ENCODE results near the gene PTPRB. TPM values are rescaled to one million over a fixed set of nuclear protein-coding genes. Genes with fewer than 3 reads are reported as not detected.

Gene PTPRB
- total and polyA plus RNA-seq, 11 donors: 17.0 to 41.5 (median 34.2) TPM

DNA sequence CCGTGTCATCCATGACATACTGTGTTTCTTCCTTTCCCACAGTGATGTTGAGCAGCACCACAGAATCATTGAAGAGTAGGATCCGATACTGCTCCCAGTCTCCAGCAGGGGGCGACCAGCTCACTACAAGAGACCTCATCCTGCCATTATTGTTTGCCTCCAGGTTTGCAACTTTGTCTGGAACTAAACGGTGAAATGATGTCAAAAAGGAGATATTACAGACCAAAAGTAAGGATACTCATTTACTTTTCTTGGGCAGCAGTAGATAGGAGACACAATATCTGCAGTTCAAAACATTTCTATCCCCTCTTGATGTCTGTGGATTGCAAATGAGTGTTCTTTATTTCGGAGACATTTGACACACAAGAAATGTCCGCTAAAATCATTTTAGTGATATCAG is 47.2 kb downstream of the PTPRB start:
- Histone ChIP-seq H3K9me3 (peaks cover 0 to 5% (median 0%) of the 10 kb centered on the region in 12 donors), H3K4me3 (no peak overlapping the region), H3K27ac (no peak overlapping the region), H3K4me1 (peaks cover 0 to 15% (median 0%) of the 10 kb centered on the region in 12 donors), H3K36me3 (peaks cover 0 to 73% (median 7%) of the 10 kb centered on the region in 9 donors), H3K27me3 (no peaks in the 10 kb centered on the region)
- ATAC-seq (peak; percentile 64 to 82 (median 76)), DNase-seq (peak; percentile 63 to 77 (median 66))
- TF ChIP-seq, protein P1, sequence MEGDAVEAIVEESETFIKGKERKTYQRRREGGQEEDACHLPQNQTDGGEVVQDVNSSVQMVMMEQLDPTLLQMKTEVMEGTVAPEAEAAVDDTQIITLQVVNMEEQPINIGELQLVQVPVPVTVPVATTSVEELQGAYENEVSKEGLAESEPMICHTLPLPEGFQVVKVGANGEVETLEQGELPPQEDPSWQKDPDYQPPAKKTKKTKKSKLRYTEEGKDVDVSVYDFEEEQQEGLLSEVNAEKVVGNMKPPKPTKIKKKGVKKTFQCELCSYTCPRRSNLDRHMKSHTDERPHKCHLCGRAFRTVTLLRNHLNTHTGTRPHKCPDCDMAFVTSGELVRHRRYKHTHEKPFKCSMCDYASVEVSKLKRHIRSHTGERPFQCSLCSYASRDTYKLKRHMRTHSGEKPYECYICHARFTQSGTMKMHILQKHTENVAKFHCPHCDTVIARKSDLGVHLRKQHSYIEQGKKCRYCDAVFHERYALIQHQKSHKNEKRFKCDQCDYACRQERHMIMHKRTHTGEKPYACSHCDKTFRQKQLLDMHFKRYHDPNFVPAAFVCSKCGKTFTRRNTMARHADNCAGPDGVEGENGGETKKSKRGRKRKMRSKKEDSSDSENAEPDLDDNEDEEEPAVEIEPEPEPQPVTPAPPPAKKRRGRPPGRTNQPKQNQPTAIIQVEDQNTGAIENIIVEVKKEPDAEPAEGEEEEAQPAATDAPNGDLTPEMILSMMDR (IDR thresholded peaks at IDR 0.05): peak; percentile 71 to 93 (median 82)
- no peak for TF ChIP-seq POLR2A (IDR thresholded peaks at IDR 0.05)
- WGBS, 4 donors: 32 to 33% (median 33%) methylated on average over 6 of the region's 6 CpGs
- intact Hi-C loops (cut with DNase I): loop anchor here in 8 of 10 donors (2.0 to 10.0 kb wide), 4 partner anchors 55 to 132 kb away; no protein-coding TSS in a partner anchor

DNA sequence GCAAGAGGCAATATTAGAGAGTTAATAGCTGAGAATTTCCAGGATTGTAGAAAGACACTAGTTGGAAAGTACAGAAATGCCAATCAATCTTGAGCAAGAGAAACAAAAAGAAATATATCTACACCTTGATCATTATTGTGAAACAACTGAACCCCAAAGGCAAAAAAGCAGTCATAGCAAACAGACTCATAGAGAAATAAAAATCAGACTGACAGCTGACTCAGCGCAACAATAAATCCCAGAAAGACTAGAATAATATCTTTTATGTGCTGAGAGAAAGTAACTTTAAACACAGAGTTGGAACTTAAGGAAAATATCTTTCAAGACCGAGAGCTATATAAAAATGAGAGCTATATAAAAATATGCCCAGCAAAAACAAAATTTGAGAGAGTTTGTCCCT is 52.9 kb downstream of the PTPRB start:
- Histone ChIP-seq H3K4me3 (no peak overlapping the region), H3K27ac (no peak overlapping the region), H3K4me1 (no peaks in the 10 kb centered on the region), H3K36me3 (peaks cover 0 to 83% (median 8%) of the 10 kb centered on the region in 9 donors), H3K27me3 (no peaks in the 10 kb centered on the region), H3K9me3 (peaks cover 0 to 18% (median 0%) of the 10 kb centered on the region in 12 donors)
- TF ChIP-seq, protein P1 (IDR thresholded peaks at IDR 0.05): no peak
- TF ChIP-seq POLR2A (IDR thresholded peaks at IDR 0.05): no peak
- 93 to 96% (median 95%) methylated on average over 2 of the region's 2 CpGs for WGBS, 4 donors
- DNase-seq (no peak), ATAC-seq (no peak)
- intact Hi-C loops (cut with DNase I): loop anchor here in 1 of 10 donors (2.0 kb wide), 1 partner anchor 134 kb away; no protein-coding TSS in a partner anchor

DNA sequence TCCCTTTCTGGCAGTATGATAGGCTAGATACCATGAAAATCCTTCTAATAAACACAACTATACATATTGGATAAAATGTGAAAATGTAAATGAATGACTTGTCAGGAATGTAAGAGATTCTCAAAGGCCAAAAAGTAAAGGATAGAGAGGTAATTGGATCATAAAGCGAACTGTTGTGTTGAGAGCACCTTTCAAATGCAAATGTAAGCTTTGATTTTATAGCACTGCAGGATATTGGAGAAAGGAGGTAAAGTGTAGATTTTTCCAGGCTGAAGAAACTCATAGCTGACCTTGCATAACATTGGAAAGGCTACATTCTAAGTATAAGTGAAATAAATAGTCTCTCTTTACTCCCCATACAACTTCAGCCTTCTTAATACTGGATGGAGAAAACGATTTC is 54.0 kb downstream of the PTPRB start:
- no peak for TF ChIP-seq POLR2A (IDR thresholded peaks at IDR 0.05)
- TF ChIP-seq, protein P1 (IDR thresholded peaks at IDR 0.05): no peak
- 85 to 92% (median 90%) methylated on average over 2 of the region's 2 CpGs for WGBS, 4 donors
- ATAC-seq: no peak
- Histone ChIP-seq H3K27ac (no peak overlapping the region), H3K4me1 (no peaks in the 10 kb centered on the region), H3K27me3 (no peaks in the 10 kb centered on the region), H3K4me3 (no peak overlapping the region), H3K36me3 (peaks cover 0 to 82% (median 8%) of the 10 kb centered on the region in 9 donors), H3K9me3 (peaks cover 0 to 18% (median 0%) of the 10 kb centered on the region in 12 donors)
- intact Hi-C loops (cut with DNase I): no loop called here
- no peak for DNase-seq

DNA sequence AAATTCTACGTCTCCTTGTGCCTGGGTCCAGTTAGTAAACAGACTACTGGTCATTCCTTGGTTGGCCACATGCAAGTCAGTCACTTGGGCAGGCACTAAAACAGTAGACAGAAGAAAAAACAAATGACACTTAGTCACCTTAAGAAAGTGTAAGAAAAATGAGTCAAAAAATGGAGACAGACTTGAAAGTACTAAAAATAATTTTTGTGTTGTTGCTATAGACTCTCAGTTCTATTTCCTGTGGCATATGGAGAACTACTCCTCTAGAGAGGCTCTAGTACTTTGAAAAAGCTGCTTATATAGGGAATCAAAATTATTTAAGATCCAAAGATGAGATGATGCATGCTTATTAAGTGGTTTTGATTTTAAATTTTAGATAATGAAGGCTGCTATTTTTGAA is 56.0 kb downstream of the PTPRB start:
- H3K36me3 ChIP-seq: peaks cover 0 to 84% (median 8%) of the 10 kb centered on the region in 9 donors
- no peak overlapping the region for H3K27ac ChIP-seq
- TF ChIP-seq POLR2A (IDR thresholded peaks at IDR 0.05): no peak
- TF ChIP-seq, protein P1 (IDR thresholded peaks at IDR 0.05): no peak
- peaks cover 0 to 8% (median 0%) of the 10 kb centered on the region in 12 donors for H3K4me1 ChIP-seq
- no peaks in the 10 kb centered on the region for H3K27me3 ChIP-seq
- intact Hi-C loops (cut with DNase I): no loop called here
- DNase-seq (no peak), ATAC-seq (no peak)
- 78 to 92% (median 86%) methylated on average over 1 of the region's 1 CpG for WGBS, 4 donors
- H3K4me3 ChIP-seq: no peak overlapping the region
- H3K9me3 ChIP-seq: peaks cover 0 to 18% (median 0%) of the 10 kb centered on the region in 12 donors
